HG03442 (cell line): ENCODE measurements around the gene WWP2.
"Not testable (repeated sequence)": the region's sequence is repeated elsewhere in the genome, so short reads cannot be mapped to it uniquely, and the experiment has no call there.

Experiments used
- ATAC-seq: cut with Tn5 transposase; IDR thresholded peaks from one replicate; pipeline ENCODE4 v1.9.1; 2021; ENCODE audit warnings: mild to moderate bottlenecking, moderate library complexity; ENCODE audit not compliant: unreplicated experiment

WWP2 gene

GRCh38 chr16:69761983-69762813 is at the start of gene WWP2:
Gene WWP2 (plus strand): TSS chr16:69762332. CDS start chr16:69787011, 24,679 bp downstream.
- peak; percentile 75 for ATAC-seq

GRCh38 chr16:69712914-69713581 is 49.1 kb upstream of the WWP2 start:
- no peak for ATAC-seq

- ATAC-seq, result no peak
Observed at GRCh38 chr16:69717066-69717465, 45.1 kb upstream of the WWP2 start.

- ATAC-seq, result no peak
Observed at GRCh38 chr16:69718111-69718764, 43.9 kb upstream of the WWP2 start.

- ATAC-seq, result no peak
Observed at GRCh38 chr16:69720822-69721430, 41.2 kb upstream of the WWP2 start.

GRCh38 chr16:69721441-69721957 is 40.6 kb upstream of the WWP2 start:
- ATAC-seq, result no peak

- no peak for ATAC-seq
Observed at GRCh38 chr16:69724414-69724873, 37.7 kb upstream of the WWP2 start.

GRCh38 chr16:69724981-69725479 is 37.1 kb upstream of the WWP2 start:
- no peak for ATAC-seq

GRCh38 chr16:69725480-69726312 is 36.4 kb upstream of the WWP2 start:
- no peak for ATAC-seq

- ATAC-seq, result peak; percentile 93
Observed at GRCh38 chr16:69726313-69727060, 35.6 kb upstream of the WWP2 start, which contains the start of gene NQO1. Gene NQO1 (minus strand): TSS chr16:69726560. CDS start chr16:69726439, 121 bp downstream.

- ATAC-seq, result no peak
Observed at GRCh38 chr16:69727916-69728270, 34.2 kb upstream of the WWP2 start.

GRCh38 chr16:69729030-69729429 is 33.1 kb upstream of the WWP2 start:
- not testable (repeated sequence) for ATAC-seq

- not testable (repeated sequence) for ATAC-seq
Observed at GRCh38 chr16:69731280-69731679, 30.9 kb upstream of the WWP2 start.

- no peak for ATAC-seq
Observed at GRCh38 chr16:69732101-69732500, 30.0 kb upstream of the WWP2 start.

- no peak for ATAC-seq
Observed at GRCh38 chr16:69741519-69741918, 20.6 kb upstream of the WWP2 start.

GRCh38 chr16:69741951-69742904 is 19.9 kb upstream of the WWP2 start:
- ATAC-seq, result no peak

- ATAC-seq, result no peak
Observed at GRCh38 chr16:69744363-69745231, 17.5 kb upstream of the WWP2 start.
